Activated T-cell treated with anti-CD3 and anti-CD28 coated beads, Interleukin-2, amount 50 U/mL, for 48 hours (primary cell): Measurements from ENCODE around the gene SYTL2.

Source experiments
- DNase-seq, 2 experiments: peaks; one replicate each; pipeline ENCODE4 v3.0.0-alpha.2; 2020

SYTL2 gene

GRCh38 chr11:85825616-85826015 is 14.7 kb upstream of the SYTL2 start:
- no peak for DNase-seq

GRCh38 chr11:85823816-85824215 is 12.9 kb upstream of the SYTL2 start:
- peak; percentile 50 to 60 for DNase-seq

- no peak for DNase-seq
Measured at GRCh38 chr11:85822814-85823213, 11.9 kb upstream of the SYTL2 start.

GRCh38 chr11:85821636-85822035 is 10.7 kb upstream of the SYTL2 start:
- DNase-seq = no peak

GRCh38 chr11:85819441-85819840 is 8.5 kb upstream of the SYTL2 start:
- no peak for DNase-seq

GRCh38 chr11:85815186-85815931 is 4.4 kb upstream of the SYTL2 start:
- no peak for DNase-seq

GRCh38 chr11:85813721-85814120 is 2.8 kb upstream of the SYTL2 start:
- no peak for DNase-seq

GRCh38 chr11:85811624-85812023 is 683 bp upstream of the SYTL2 start:
- no peak for DNase-seq

GRCh38 chr11:85810521-85810870 is 445 bp downstream of the SYTL2 start:
- DNase-seq = peak in 1 of 2 experiments; percentile 25

GRCh38 chr11:85809863-85810262 is 1.1 kb downstream of the SYTL2 start:
- DNase-seq = peak; percentile 38 to 46

GRCh38 chr11:85809191-85809590 is 1.8 kb downstream of the SYTL2 start:
- DNase-seq = no peak

- no peak for DNase-seq
Measured at GRCh38 chr11:85806876-85807275, 4.1 kb downstream of the SYTL2 start.

GRCh38 chr11:85806016-85806415 is 4.9 kb downstream of the SYTL2 start:
- DNase-seq = no peak

GRCh38 chr11:85805387-85805786 is 5.6 kb downstream of the SYTL2 start:
- no peak for DNase-seq

GRCh38 chr11:85803920-85804319 is 7.0 kb downstream of the SYTL2 start:
- DNase-seq = no peak

- no peak for DNase-seq
Measured at GRCh38 chr11:85803303-85803702, 7.6 kb downstream of the SYTL2 start.

- no peak for DNase-seq
Measured at GRCh38 chr11:85801527-85801926, 9.4 kb downstream of the SYTL2 start.

- DNase-seq = no peak
Measured at GRCh38 chr11:85800595-85801342, 10.2 kb downstream of the SYTL2 start.

- DNase-seq = no peak
Measured at GRCh38 chr11:85799142-85799541, 11.8 kb downstream of the SYTL2 start.

GRCh38 chr11:85798361-85798760 is 12.6 kb downstream of the SYTL2 start:
- DNase-seq = no peak

- DNase-seq = no peak
Measured at GRCh38 chr11:85795712-85796487, 15.0 kb downstream of the SYTL2 start.

- DNase-seq = no peak
Measured at GRCh38 chr11:85791409-85791990, 19.4 kb downstream of the SYTL2 start.
